Spleen (tissue), 7 donors: Measurements from ENCODE around the gene TFE3.

Experiments used
- CTCF ChIP-seq, 11 experiments: fragments of 200-600 bp in 7 of 11; fragments of 450-650 bp in 4 of 11; sonication (generic) in 4 of 11; IDR thresholded peaks in 8 of 11; conservative IDR thresholded peaks in 3 of 11; 1 replicate in 7 of 11; 2 replicates in 4 of 11; pipeline versions ENCODE4 v1.4.0 to v1.8.0; 2016 to 2021; ENCODE audit warnings: antibody characterized with exemption in 11 of 11, inconsistent platforms in 4 of 11, mild to moderate bottlenecking in 1 of 11
- POLR2A ChIP-seq, 3 donors: fragments of 450-650 bp; IDR thresholded peaks; one replicate each; pipeline ENCODE4 v1.5.1; 2017; ENCODE audit warnings: antibody characterized with exemption in 3 of 3, mild to moderate bottlenecking in 1 of 3
- POLR2AphosphoS5 ChIP-seq, 3 donors: sonication (generic); formaldehyde crosslinking; IDR thresholded peaks; one replicate each; pipeline ENCODE4 v1.5.1; 2017; ENCODE audit warnings: antibody characterized with exemption in 3 of 3
- donor health status: DM: no; HTN: no; CAD: no; lungs with moderate emphysema.
- donor health status: DM: no; HTN: no; CAD: no.
- donor health status: DM: no; HTN: no; CAD: no.

- TF ChIP-seq CTCF (IDR thresholded peaks at IDR 0.05 in 8 of 11, conservative IDR thresholded peaks at IDR 0.05 in 3 of 11) (no peak), POLR2A (IDR thresholded peaks at IDR 0.05) (no peak), POLR2AphosphoS5 (IDR thresholded peaks at IDR 0.05) (no peak)
Measured at GRCh38 chrX:49066278-49066677, 23.1 kb upstream of the TFE3 start.
